Measurements from ENCODE around the gene VWF.

- TF ChIP-seq, protein P1, sequence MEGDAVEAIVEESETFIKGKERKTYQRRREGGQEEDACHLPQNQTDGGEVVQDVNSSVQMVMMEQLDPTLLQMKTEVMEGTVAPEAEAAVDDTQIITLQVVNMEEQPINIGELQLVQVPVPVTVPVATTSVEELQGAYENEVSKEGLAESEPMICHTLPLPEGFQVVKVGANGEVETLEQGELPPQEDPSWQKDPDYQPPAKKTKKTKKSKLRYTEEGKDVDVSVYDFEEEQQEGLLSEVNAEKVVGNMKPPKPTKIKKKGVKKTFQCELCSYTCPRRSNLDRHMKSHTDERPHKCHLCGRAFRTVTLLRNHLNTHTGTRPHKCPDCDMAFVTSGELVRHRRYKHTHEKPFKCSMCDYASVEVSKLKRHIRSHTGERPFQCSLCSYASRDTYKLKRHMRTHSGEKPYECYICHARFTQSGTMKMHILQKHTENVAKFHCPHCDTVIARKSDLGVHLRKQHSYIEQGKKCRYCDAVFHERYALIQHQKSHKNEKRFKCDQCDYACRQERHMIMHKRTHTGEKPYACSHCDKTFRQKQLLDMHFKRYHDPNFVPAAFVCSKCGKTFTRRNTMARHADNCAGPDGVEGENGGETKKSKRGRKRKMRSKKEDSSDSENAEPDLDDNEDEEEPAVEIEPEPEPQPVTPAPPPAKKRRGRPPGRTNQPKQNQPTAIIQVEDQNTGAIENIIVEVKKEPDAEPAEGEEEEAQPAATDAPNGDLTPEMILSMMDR (IDR thresholded peaks at IDR 0.05; ENCODE audit: low read depth, low read length), result no peak
- no peak for TF ChIP-seq EZH2phosphoT487 (IDR thresholded peaks at IDR 0.05; ENCODE audit: low read depth)
Measured at GRCh38 chr12:6080149-6081045, 44.1 kb downstream of the VWF start.
